ENCODE data around the gene MSI2. TPM values are rescaled to one million over a fixed set of nuclear protein-coding genes. Genes with fewer than 3 reads are reported as not detected.

The MSI2 gene
- total RNA-seq, 4 donors from 2014 or later = 15.9 to 22.9 (median 17.0) TPM

DNA sequence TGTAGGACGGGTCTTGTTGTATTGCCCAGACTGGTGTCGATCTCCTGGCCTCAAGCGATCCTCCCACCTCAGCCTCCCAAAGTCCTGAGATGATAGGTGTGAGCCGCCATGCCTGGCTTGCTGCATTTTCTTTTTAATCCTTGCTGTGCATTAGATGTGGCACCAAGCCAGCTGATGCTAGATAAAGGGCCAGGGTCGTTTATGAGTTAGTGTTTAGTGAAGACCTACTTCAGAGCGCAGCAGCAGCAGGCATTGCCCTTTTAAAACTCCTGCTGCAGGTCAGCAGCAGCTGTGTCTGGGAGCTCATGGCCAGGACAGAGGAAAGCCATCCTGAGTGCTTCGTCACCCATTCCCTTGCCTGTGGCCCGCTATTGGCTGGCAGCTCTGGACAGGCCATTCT is 251.5 kb downstream of the MSI2 start:
- no peaks in the 10 kb centered on the region for H3K9me3 ChIP-seq
- no peak overlapping the region for H3K27ac ChIP-seq
- DNase-seq = no peak
- TF ChIP-seq, protein P1, sequence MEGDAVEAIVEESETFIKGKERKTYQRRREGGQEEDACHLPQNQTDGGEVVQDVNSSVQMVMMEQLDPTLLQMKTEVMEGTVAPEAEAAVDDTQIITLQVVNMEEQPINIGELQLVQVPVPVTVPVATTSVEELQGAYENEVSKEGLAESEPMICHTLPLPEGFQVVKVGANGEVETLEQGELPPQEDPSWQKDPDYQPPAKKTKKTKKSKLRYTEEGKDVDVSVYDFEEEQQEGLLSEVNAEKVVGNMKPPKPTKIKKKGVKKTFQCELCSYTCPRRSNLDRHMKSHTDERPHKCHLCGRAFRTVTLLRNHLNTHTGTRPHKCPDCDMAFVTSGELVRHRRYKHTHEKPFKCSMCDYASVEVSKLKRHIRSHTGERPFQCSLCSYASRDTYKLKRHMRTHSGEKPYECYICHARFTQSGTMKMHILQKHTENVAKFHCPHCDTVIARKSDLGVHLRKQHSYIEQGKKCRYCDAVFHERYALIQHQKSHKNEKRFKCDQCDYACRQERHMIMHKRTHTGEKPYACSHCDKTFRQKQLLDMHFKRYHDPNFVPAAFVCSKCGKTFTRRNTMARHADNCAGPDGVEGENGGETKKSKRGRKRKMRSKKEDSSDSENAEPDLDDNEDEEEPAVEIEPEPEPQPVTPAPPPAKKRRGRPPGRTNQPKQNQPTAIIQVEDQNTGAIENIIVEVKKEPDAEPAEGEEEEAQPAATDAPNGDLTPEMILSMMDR (IDR thresholded peaks at IDR 0.05) = no peak
- TF ChIP-seq POLR2A (IDR thresholded peaks at IDR 0.05) = no peak
- no peak overlapping the region for H3K4me3 ChIP-seq
- H3K36me3 ChIP-seq = no peaks in the 10 kb centered on the region
- H3K27me3 ChIP-seq = no peaks in the 10 kb centered on the region
- H3K4me1 ChIP-seq = peaks cover 0 to 11% (median 3%) of the 10 kb centered on the region in 3 donors
- WGBS, 2 donors = 77 to 83% methylated on average over 6 to 7 of the region's 8 CpGs
- intact Hi-C loops (cut with DNase I) = no loop called here

- 92 to 95% methylated on average over 8 to 10 of the region's 10 CpGs for WGBS, 2 donors
- intact Hi-C loops (cut with DNase I) = no loop called here
- TF ChIP-seq POLR2A (IDR thresholded peaks at IDR 0.05) = no peak
- TF ChIP-seq, protein P1 (IDR thresholded peaks at IDR 0.05) = no peak
- Histone ChIP-seq H3K4me3 (no peak overlapping the region), H3K9me3 (no peaks in the 10 kb centered on the region), H3K27me3 (no peaks in the 10 kb centered on the region), H3K36me3 (no peaks in the 10 kb centered on the region), H3K27ac (no peak overlapping the region), H3K4me1 (peaks cover 0 to 11% (median 3%) of the 10 kb centered on the region in 3 donors)
- no peak for DNase-seq
Measured at GRCh38 chr17:57508671-57509070, 252.3 kb downstream of the MSI2 start.

DNA sequence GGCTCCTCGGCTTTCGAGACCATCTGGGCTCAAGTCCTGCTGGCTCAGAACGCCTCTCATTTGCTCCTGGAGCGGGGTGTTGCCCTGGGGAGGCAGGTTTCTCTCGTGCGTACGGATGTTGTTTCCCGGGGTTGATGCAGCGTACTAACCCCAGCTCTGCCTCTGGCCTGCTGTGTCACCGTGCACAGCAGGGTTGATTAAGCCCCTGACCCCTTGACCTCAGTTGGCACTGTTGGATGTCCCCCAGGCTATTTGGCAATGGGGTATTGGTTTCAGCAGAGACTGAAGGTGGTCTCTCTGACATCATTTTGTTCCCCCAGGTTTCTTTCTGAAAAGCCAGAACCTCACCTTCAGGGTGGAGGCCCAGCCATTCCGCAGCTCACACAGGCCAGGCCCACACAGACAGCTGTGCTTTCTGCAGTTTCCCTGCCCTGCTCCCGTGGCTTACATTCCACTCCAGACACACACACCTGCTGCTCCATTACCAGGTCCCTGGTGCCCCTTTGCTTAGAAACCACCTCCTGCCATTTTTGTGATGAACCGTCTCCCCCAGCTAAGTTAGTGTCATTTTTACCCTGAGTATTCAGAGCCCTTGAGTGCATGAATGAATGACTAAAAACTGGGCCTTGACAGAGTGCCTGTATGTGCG is 255.3 kb downstream of the MSI2 start:
- Histone ChIP-seq H3K27ac (no peak overlapping the region), H3K4me3 (no peak overlapping the region), H3K9me3 (no peaks in the 10 kb centered on the region), H3K36me3 (no peaks in the 10 kb centered on the region), H3K27me3 (no peaks in the 10 kb centered on the region), H3K4me1 (peaks cover 0 to 19% (median 3%) of the 10 kb centered on the region in 3 donors)
- TF ChIP-seq, protein P1 (IDR thresholded peaks at IDR 0.05) = no peak
- TF ChIP-seq POLR2A (IDR thresholded peaks at IDR 0.05) = no peak
- intact Hi-C loops (cut with DNase I) = no loop called here
- 91 to 97% methylated on average over 7 to 11 of the region's 14 CpGs for WGBS, 2 donors
- no peak for DNase-seq

DNA sequence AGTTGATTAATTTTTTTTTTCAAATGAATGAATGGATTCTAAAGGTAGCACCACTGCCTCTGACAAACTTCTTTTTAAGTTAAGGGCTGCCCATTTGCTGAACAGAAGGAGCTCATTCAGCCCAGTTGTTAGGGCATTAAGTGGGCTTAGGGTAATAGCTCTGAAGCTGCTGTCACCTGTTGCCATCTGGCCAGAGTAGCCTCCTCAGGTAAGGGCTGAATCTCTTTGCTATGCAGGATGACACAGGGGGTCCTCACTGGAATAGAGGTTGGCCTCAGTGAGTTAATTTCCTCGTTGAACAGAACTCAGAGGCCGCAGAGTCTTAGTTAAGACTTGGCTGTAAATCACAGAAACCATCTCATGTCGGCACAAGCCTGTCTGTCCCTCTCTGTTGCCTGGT is 255.9 kb downstream of the MSI2 start:
- 45 to 47% methylated on average over 2 to 3 of the region's 3 CpGs for WGBS, 2 donors
- no peak for DNase-seq
- no peak overlapping the region for H3K4me3 ChIP-seq

DNA sequence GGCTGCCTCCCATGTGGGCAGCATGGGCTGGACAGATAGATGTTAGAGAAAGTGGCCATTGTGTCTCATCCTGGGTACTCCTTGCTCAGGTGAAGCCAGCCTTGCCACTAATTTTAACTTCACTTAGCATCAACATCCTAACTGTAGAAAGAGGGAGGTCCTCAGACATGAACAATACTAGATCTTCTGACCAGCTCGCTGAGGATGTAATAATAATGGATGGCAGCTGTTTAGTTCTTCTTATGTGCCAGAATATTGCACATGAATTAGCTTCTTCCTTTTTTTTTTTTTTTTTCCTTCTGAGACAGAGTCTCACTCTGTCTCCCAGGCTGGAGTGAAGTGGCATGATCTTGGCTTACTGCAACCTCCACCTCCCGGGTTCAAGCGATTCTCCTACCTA is 256.4 kb downstream of the MSI2 start:
- Histone ChIP-seq H3K4me3 (no peak overlapping the region), H3K27me3 (no peaks in the 10 kb centered on the region), H3K9me3 (no peaks in the 10 kb centered on the region), H3K27ac (no peak overlapping the region), H3K36me3 (no peaks in the 10 kb centered on the region), H3K4me1 (peaks cover 0 to 19% (median 0%) of the 10 kb centered on the region in 3 donors)
- whole genome bisulfite sequencing, 2 donors = 64 to 78% methylated on average over 1 of the region's 3 CpGs
- TF ChIP-seq, protein P1 (IDR thresholded peaks at IDR 0.05) = no peak
- no peak for TF ChIP-seq POLR2A (IDR thresholded peaks at IDR 0.05)
- DNase-seq = no peak
- intact Hi-C loops (cut with DNase I) = no loop called here

More for the DNA sequence above, 255.9 kb downstream of the MSI2 start:
- Histone ChIP-seq H3K36me3 (no peaks in the 10 kb centered on the region), H3K27ac (no peak overlapping the region), H3K9me3 (no peaks in the 10 kb centered on the region), H3K4me1 (peaks cover 0 to 19% (median 3%) of the 10 kb centered on the region in 3 donors), H3K27me3 (no peaks in the 10 kb centered on the region)
- intact Hi-C loops (cut with DNase I) = no loop called here
- TF ChIP-seq, protein P1 (IDR thresholded peaks at IDR 0.05) = no peak
- TF ChIP-seq POLR2A (IDR thresholded peaks at IDR 0.05) = no peak
